Loucy (cell line): ENCODE results near the gene FMN2.

ENCODE experiments used
- H2AFZ ChIP-seq: fragments of 200-600 bp; sonication (generic); 2 replicates; pipeline ENCODE4 v1.6.0; 2016; ENCODE audit warnings: antibody characterized with exemption, mild to moderate bottlenecking, low read length, moderate library complexity
- H3F3A ChIP-seq: fragments of 200-600 bp; 2 replicates; pipeline ENCODE4 v1.6.0; 2016; ENCODE audit warnings: antibody characterized with exemption, low read depth, mild to moderate bottlenecking
- H3K27me3 ChIP-seq: fragments of 200-600 bp; sonication (generic); 2 replicates; pipeline ENCODE4 v1.6.1; 2014; ENCODE audit warnings: low read length, mild to moderate bottlenecking; ENCODE audit not compliant: insufficient read depth, poor library complexity, severe bottlenecking
- H3K36me3 ChIP-seq: fragments of 200-600 bp; sonication (generic); 2 replicates; pipeline ENCODE4 v1.6.1; 2016; ENCODE audit warnings: low read length; ENCODE audit not compliant: insufficient read depth
- H3K4me1 ChIP-seq: fragments of 200-600 bp; sonication (generic); 2 replicates; pipeline ENCODE4 v1.5.1; 2014; ENCODE audit warnings: low read length, mild to moderate bottlenecking; ENCODE audit not compliant: insufficient read depth, poor library complexity, severe bottlenecking
- H3K4me2 ChIP-seq: fragments of 200-600 bp; sonication (generic); 2 replicates; pipeline ENCODE4 v1.6.0; 2014; ENCODE audit warnings: antibody characterized with exemption, low read length, low read depth, mild to moderate bottlenecking; ENCODE audit not compliant: poor library complexity, severe bottlenecking
- H3K4me3 ChIP-seq: fragments of 200-600 bp; sonication (generic); 2 replicates; pipeline ENCODE4 v1.5.1; 2014; ENCODE audit warnings: low read length, mild to moderate bottlenecking, mixed read lengths; ENCODE audit not compliant: poor library complexity, severe bottlenecking
- H3K79me2 ChIP-seq: fragments of 200-600 bp; sonication (generic); 2 replicates; pipeline ENCODE4 v1.6.1; 2014; ENCODE audit warnings: low read length; ENCODE audit not compliant: insufficient read depth
- H3K9ac ChIP-seq: fragments of 200-600 bp; sonication (generic); 2 replicates; pipeline ENCODE4 v1.6.0; 2014; ENCODE audit warnings: mild to moderate bottlenecking, low read depth, low read length, moderate library complexity; ENCODE audit not compliant: poor library complexity, severe bottlenecking
- H3K9me2 ChIP-seq: fragments of 200-600 bp; sonication (generic); replicated peaks from 2 replicates; pipeline ENCODE4 v1.6.1; 2016; ENCODE audit warnings: low read depth, low read length, mixed read lengths
- H3K9me3 ChIP-seq: fragments of 200-600 bp; sonication (generic); 2 replicates; pipeline ENCODE4 v1.6.1; 2014; ENCODE audit warnings: mild to moderate bottlenecking, antibody characterized with exemption, low read length, low read depth; ENCODE audit not compliant: insufficient read depth
- H4K20me1 ChIP-seq: fragments of 200-600 bp; sonication (generic); 2 replicates; pipeline ENCODE4 v1.6.0; 2014; ENCODE audit warnings: antibody characterized with exemption, low read length, mild to moderate bottlenecking; ENCODE audit not compliant: insufficient read depth, poor library complexity, severe bottlenecking
- EZH2phosphoT487 ChIP-seq: fragments of 200-600 bp; IDR thresholded peaks from 2 replicates; pipeline ENCODE4 v1.6.1; 2018; ENCODE audit warnings: antibody characterized with exemption, mild to moderate bottlenecking, moderate library complexity, borderline replicate concordance
- TF ChIP-seq, protein P1 (sequence below): fragments of 200-600 bp; sonication (generic); conservative IDR thresholded peaks from 2 replicates; pipeline ENCODE4 v1.5.1; 2014; ENCODE audit warnings: mild to moderate bottlenecking, antibody characterized with exemption, low read length

Gene FMN2

DNA sequence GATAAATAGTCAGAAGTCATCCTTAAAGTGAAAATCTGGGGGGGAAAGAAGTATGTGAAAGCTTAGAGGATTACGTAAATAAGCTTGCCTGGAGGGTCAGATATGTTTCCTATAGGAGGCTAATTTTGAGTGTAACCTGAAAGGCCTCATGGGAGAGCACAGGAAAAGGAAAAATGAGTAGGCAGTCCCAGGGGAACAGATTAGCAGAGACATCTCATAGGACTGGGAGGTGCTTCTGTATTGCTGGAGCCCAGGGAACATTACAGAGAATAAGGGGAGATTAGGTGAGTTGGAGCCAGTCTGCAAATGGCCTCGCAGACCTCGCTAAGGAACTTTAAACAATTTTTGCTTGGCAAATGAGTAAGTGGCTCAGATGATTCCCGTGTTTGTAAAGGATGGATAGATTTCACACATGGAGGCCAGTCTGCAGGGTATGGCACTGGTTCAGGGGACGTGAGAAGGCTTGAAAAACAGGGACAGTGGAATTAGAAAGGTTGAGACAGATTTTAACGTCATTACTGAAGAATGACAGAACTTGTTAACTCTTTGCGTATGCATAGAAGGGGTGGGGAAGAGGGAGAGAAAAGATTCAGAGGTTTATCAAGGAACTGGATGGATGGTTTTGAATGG is 371.2 kb downstream of the FMN2 start:
- no peak overlapping the region for H2AFZ ChIP-seq
- TF ChIP-seq EZH2phosphoT487: no peak
- TF ChIP-seq, protein P1, sequence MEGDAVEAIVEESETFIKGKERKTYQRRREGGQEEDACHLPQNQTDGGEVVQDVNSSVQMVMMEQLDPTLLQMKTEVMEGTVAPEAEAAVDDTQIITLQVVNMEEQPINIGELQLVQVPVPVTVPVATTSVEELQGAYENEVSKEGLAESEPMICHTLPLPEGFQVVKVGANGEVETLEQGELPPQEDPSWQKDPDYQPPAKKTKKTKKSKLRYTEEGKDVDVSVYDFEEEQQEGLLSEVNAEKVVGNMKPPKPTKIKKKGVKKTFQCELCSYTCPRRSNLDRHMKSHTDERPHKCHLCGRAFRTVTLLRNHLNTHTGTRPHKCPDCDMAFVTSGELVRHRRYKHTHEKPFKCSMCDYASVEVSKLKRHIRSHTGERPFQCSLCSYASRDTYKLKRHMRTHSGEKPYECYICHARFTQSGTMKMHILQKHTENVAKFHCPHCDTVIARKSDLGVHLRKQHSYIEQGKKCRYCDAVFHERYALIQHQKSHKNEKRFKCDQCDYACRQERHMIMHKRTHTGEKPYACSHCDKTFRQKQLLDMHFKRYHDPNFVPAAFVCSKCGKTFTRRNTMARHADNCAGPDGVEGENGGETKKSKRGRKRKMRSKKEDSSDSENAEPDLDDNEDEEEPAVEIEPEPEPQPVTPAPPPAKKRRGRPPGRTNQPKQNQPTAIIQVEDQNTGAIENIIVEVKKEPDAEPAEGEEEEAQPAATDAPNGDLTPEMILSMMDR: no peak
- no peaks in the 10 kb centered on the region for H4K20me1 ChIP-seq
- no peaks in the 10 kb centered on the region for H3K79me2 ChIP-seq
- H3K4me3 ChIP-seq: no peak overlapping the region
- no peaks in the 10 kb centered on the region for H3F3A ChIP-seq
- no peak overlapping the region for H3K9ac ChIP-seq
- no peaks in the 10 kb centered on the region for H3K9me2 ChIP-seq
- H3K4me1 ChIP-seq: no peaks in the 10 kb centered on the region
- no peaks in the 10 kb centered on the region for H3K27me3 ChIP-seq
- H3K36me3 ChIP-seq: no peaks in the 10 kb centered on the region
- no peaks in the 10 kb centered on the region; the same call in 1 of the 2 replicates for H3K9me3 ChIP-seq
- no peak overlapping the region for H3K4me2 ChIP-seq

DNA sequence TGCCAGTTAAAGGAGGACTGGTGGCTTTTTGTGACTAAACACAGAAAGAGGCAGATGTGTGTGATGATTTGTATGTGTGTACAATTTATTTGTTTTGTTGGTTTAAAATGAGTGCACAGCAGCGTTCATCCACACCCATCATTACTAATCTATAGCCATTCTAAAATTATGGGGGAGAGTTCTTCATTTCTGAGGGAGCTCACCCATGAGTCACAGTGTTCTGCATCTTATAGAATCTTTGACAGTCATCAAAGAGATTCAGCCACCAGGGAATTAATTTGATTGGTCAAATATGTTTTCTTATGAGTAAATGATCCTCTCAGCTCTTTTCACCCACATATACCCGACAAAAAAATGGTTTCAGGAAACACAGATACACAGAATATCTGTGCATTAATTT is 372.4 kb downstream of the FMN2 start:
- no peaks in the 10 kb centered on the region for H3F3A ChIP-seq
- no peak overlapping the region for H3K4me2 ChIP-seq
- no peaks in the 10 kb centered on the region for H3K27me3 ChIP-seq
- no peaks in the 10 kb centered on the region for H3K4me1 ChIP-seq
- H3K36me3 ChIP-seq: no peaks in the 10 kb centered on the region
- no peaks in the 10 kb centered on the region for H3K79me2 ChIP-seq
- no peaks in the 10 kb centered on the region for H4K20me1 ChIP-seq
- H2AFZ ChIP-seq: no peak overlapping the region
- H3K9ac ChIP-seq: no peak overlapping the region
- no peaks in the 10 kb centered on the region for H3K9me2 ChIP-seq
- no peaks in the 10 kb centered on the region; the same call in 1 of the 2 replicates for H3K9me3 ChIP-seq
- no peak overlapping the region for H3K4me3 ChIP-seq
- TF ChIP-seq EZH2phosphoT487: no peak
- TF ChIP-seq, protein P1: no peak

DNA sequence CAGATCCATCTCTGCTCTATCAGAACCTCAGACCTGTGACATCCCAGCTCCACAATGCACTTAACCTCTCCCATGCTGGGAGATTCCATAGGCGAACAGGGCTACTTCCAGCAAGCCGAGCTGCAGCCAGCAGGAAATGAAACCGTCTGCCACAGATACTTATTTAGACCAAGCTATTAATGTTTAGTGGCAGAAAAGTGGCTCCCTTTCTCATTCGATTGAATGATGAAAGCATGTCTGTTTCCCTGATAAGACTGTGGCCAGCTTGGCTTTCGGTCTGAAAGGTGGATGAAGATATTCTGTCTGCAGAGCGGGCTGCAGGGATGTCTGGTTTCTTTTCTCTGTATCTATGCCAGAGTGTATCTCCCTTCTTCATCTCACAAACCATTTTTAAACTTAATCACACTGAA is 373.9 kb downstream of the FMN2 start:
- Histone ChIP-seq H3K4me2 (no peak overlapping the region), H3K36me3 (no peaks in the 10 kb centered on the region), H3K4me1 (no peaks in the 10 kb centered on the region), H2AFZ (no peak overlapping the region), H3K27me3 (no peaks in the 10 kb centered on the region), H3K9ac (no peak overlapping the region), H3F3A (no peaks in the 10 kb centered on the region), H3K79me2 (no peaks in the 10 kb centered on the region), H3K4me3 (no peak overlapping the region), H4K20me1 (no peaks in the 10 kb centered on the region), H3K9me2 (no peaks in the 10 kb centered on the region), H3K9me3 (no peaks in the 10 kb centered on the region; the same call in 1 of the 2 replicates)
- TF ChIP-seq, protein P1: no peak
